OCI-LY7 (cell line): ENCODE measurements around the gene ISYNA1. TPM values are rescaled to one million over a fixed set of nuclear protein-coding genes. Genes with fewer than 3 reads are reported as not detected.

Experiments
- BruUV-seq: library from RNA; stranded (reverse); fragments of 400-500 nt; replicated peaks from 2 replicates; lab custom pipeline; 2021; lab: Mats Ljungman, UMichigan
- CTCF ChIA-PET: fragments of 300-600 bp; sonication (Branson Sonifier 250); formaldehyde crosslinking; loops from one replicate; lab custom pipeline; 2022; ENCODE audit warnings: antibody characterized with exemption; ENCODE audit not compliant: unreplicated experiment; lab: Charles Lee
- POLR2A ChIA-PET: fragments of 300-600 bp; sonication (Branson Sonifier 250); formaldehyde crosslinking; loops from one replicate; lab custom pipeline; 2022; ENCODE audit warnings: antibody characterized with exemption; lab: Charles Lee
- DNase-seq: peaks from one replicate; pipeline ENCODE4 v3.0.0-alpha.2; 2015; ENCODE audit warnings: low spot score
- H2AFZ ChIP-seq: fragments of 200-600 bp; sonication (generic), shearing (Covaris generic); 2 replicates; pipeline ENCODE4 v1.6.1; 2014; ENCODE audit warnings: mild to moderate bottlenecking, antibody characterized with exemption, low read length, moderate library complexity
- H3K27ac ChIP-seq: fragments of 200-600 bp; sonication (generic); 2 replicates; pipeline ENCODE4 v1.5.1; 2014; ENCODE audit warnings: mixed run types, low read depth, mild to moderate bottlenecking, moderate library complexity, low read length, inconsistent platforms; ENCODE audit not compliant: poor library complexity, severe bottlenecking
- H3K36me3 ChIP-seq: fragments of 200-600 bp; sonication (generic); 2 replicates; pipeline ENCODE4 v1.6.1; 2014; ENCODE audit warnings: mild to moderate bottlenecking, antibody characterized with exemption, low read length, moderate library complexity, mixed read lengths; ENCODE audit not compliant: insufficient read depth
- H3K4me1 ChIP-seq: fragments of 200-600 bp; sonication (generic); 2 replicates; pipeline ENCODE4 v1.5.1; 2014; ENCODE audit warnings: mild to moderate bottlenecking, low read length; ENCODE audit not compliant: insufficient read depth, poor library complexity, severe bottlenecking
- H3K4me2 ChIP-seq: fragments of 200-600 bp; sonication (generic); 2 replicates; pipeline ENCODE4 v1.6.1; 2014; ENCODE audit warnings: mild to moderate bottlenecking, low read length
- H3K4me3 ChIP-seq: fragments of 200-600 bp; sonication (generic); 2 replicates; pipeline ENCODE4 v1.5.1; 2014; ENCODE audit warnings: mild to moderate bottlenecking, low read depth, low read length; ENCODE audit not compliant: poor library complexity, severe bottlenecking
- H3K79me2 ChIP-seq: fragments of 200-600 bp; sonication (generic); 2 replicates; pipeline ENCODE4 v1.6.1; 2016; ENCODE audit warnings: low read depth, mild to moderate bottlenecking, low read length, moderate library complexity, mixed read lengths; ENCODE audit not compliant: insufficient read depth
- H3K9me2 ChIP-seq: fragments of 200-600 bp; sonication (generic); 2 replicates; pipeline ENCODE4 v1.6.1; 2016; ENCODE audit warnings: mild to moderate bottlenecking, low read length, mixed read lengths; ENCODE audit not compliant: insufficient read depth
- H3K9me3 ChIP-seq: fragments of 200-600 bp; sonication (generic); 2 replicates; pipeline ENCODE4 v1.6.1; 2014; ENCODE audit warnings: mild to moderate bottlenecking, mixed run types, low read length, mixed read lengths
- H4K20me1 ChIP-seq: fragments of 200-600 bp; sonication (generic); 2 replicates; pipeline ENCODE4 v1.6.1; 2014; ENCODE audit warnings: mild to moderate bottlenecking, antibody characterized with exemption, low read length, moderate library complexity, mixed read lengths; ENCODE audit not compliant: insufficient read depth
- CTCF ChIP-seq: fragments of 200-600 bp; sonication (generic); conservative IDR thresholded peaks from 2 replicates; pipeline ENCODE4 v1.5.1; 2014; ENCODE audit warnings: mild to moderate bottlenecking, antibody characterized with exemption, low read length, moderate library complexity, mixed read lengths
- EZH2phosphoT487 ChIP-seq: fragments of 200-600 bp; sonication (generic); IDR thresholded peaks from 2 replicates; pipeline ENCODE4 v1.6.1; 2018; ENCODE audit warnings: low read depth, borderline replicate concordance, mild to moderate bottlenecking, mixed run types, antibody characterized with exemption, low read length, moderate library complexity, mixed read lengths
- intact Hi-C: fragments of 100-400 bp; cut with micrococcal nuclease; formaldehyde crosslinking; loops from one replicate; pipeline ENCODE4 v1.10.0; 2022; ENCODE audit not compliant: unreplicated experiment
- total RNA-seq, 2 experiments: library from RNA; depleted of rRNA in 1 of 2; stranded (reverse); fragments of >200 nt in 1 of 2; shearing (Covaris generic) in 1 of 2; gene quantifications; 2 replicates each; pipeline ENCODE4 v1.2.3, GENCODE V29; 2014 to 2022

Gene ISYNA1
- total RNA-seq, 2 experiments from 2014 or later: 1.8 to 8.9 TPM

DNA sequence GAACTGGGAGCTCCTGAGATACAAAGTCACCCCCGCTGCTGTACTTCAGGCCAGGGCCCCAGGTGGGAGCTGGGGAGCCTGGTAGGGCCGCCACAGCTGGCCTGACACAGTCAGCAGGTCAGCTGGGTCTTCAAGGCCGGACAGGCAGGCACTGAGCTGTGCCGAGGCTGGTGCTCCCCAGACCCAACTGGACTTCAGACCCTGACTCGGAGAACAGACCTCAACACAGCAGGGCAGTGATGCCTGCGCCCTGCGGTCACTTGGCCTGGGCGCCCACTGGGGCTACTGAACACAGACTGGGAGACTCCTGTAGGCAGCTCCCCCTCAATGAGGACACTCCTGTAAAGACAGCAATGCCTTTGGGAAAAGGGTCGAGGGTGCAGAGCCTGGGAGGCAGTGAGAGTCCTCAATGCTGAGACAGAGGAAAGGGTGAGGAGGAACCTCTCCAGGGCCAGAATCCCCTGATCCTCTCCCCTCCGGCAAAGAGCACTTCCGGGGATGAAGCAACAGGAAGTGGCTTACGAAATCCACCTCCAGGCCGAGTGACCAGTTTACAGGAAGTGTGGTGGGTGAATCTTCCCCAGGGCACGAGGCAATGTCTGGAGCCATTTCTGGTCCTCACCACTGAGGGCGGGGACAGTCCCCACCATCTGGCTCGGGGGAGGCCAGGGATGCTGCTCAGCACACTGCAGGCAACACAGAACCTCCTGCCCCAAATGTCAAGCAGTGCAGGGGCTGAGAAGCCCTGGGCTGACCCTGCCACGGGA is 40.8 kb upstream of the ISYNA1 start:
- no peaks in the 10 kb centered on the region for H3K9me2 ChIP-seq
- ChIA-PET CTCF (no interaction called here), POLR2A (no interaction called here)
- TF ChIP-seq CTCF (no peak), EZH2phosphoT487 (no peak)
- no peak overlapping the region for H2AFZ ChIP-seq
- H3K27ac ChIP-seq: peak overlapping the region; percentile 31
- no peaks in the 10 kb centered on the region for H3K36me3 ChIP-seq
- no peaks in the 10 kb centered on the region; the same call in 1 of the 2 replicates for H4K20me1 ChIP-seq
- H3K9me3 ChIP-seq: no peaks in the 10 kb centered on the region
- peaks cover 5% of the 10 kb centered on the region; the same call in 1 of the 2 replicates for H3K79me2 ChIP-seq
- peak; percentile 83 for DNase-seq
- H3K4me1 ChIP-seq: peaks cover 27% of the 10 kb centered on the region
- peak overlapping the region; percentile 9 for H3K4me3 ChIP-seq
- intact Hi-C loops: no loop called here
- no TSS peak for BruUV-seq
- peak overlapping the region; percentile 61 for H3K4me2 ChIP-seq

- Histone ChIP-seq H3K4me3 (no peak overlapping the region), H3K4me2 (0 out of 2 replicates have a peak overlapping the region, but pooled peaks have one; percentile 61), H3K9me3 (no peaks in the 10 kb centered on the region), H2AFZ (no peak overlapping the region), H4K20me1 (no peaks in the 10 kb centered on the region; the same call in 1 of the 2 replicates), H3K79me2 (peaks cover 5% of the 10 kb centered on the region; the same call in 1 of the 2 replicates), H3K9me2 (no peaks in the 10 kb centered on the region), H3K27ac (peak overlapping the region; percentile 31), H3K4me1 (peaks cover 27% of the 10 kb centered on the region), H3K36me3 (no peaks in the 10 kb centered on the region)
- ChIA-PET POLR2A (no interaction called here), CTCF (interaction anchor here (0.6 kb wide), 1 partner anchor 145 kb away, joined by 3 read pairs; no protein-coding TSS in a partner anchor)
- intact Hi-C loops: no loop called here
- no TSS peak for BruUV-seq
- no peak for TF ChIP-seq CTCF
- TF ChIP-seq EZH2phosphoT487: no peak
- DNase-seq: no peak
Observed at GRCh38 chr19:18477974-18478373, 40.0 kb upstream of the ISYNA1 start.
